Neural progenitor cell (in vitro differentiated cells): ENCODE results near the gene TSPAN1. TPM values are rescaled to one million over a fixed set of nuclear protein-coding genes. Genes with fewer than 3 reads are reported as not detected.

Experiments
- DNase-seq: peaks from one replicate; pipeline ENCODE4 v3.0.0-alpha.2; 2016; ENCODE audit warnings: low spot score
- H2AFZ ChIP-seq: fragments of 200-600 bp; sonication (generic); replicated peaks from 2 replicates; pipeline ENCODE4 v1.6.1; 2016; ENCODE audit warnings: antibody characterized with exemption
- H3F3A ChIP-seq: fragments of 200-600 bp; sonication (generic); 2 replicates; pipeline ENCODE4 v1.6.1; 2016; ENCODE audit warnings: antibody characterized with exemption, low read depth
- H3K27ac ChIP-seq: fragments of 200-600 bp; sonication (generic); 2 replicates; pipeline ENCODE4 v1.5.1; 2016; ENCODE audit warnings: mild to moderate bottlenecking
- H3K27me3 ChIP-seq: fragments of 200-600 bp; sonication (generic); 2 replicates; pipeline ENCODE4 v1.6.1; 2016; ENCODE audit warnings: mild to moderate bottlenecking, moderate library complexity
- H3K36me3 ChIP-seq: fragments of 200-600 bp; sonication (generic); 2 replicates; pipeline ENCODE4 v1.5.1; 2016
- H3K4me1 ChIP-seq: fragments of 200-600 bp; sonication (generic); 2 replicates; pipeline ENCODE4 v1.6.1; 2016; ENCODE audit warnings: mixed run types
- H3K4me2 ChIP-seq: fragments of 200-600 bp; sonication (generic); 2 replicates; pipeline ENCODE4 v1.6.1; 2016
- H3K4me3 ChIP-seq: fragments of 200-600 bp; sonication (generic); 2 replicates; pipeline ENCODE4 v1.5.1; 2016
- H3K79me2 ChIP-seq: fragments of 200-600 bp; sonication (generic); 2 replicates; pipeline ENCODE4 v1.6.1; 2016; ENCODE audit warnings: low read depth
- H3K9ac ChIP-seq: fragments of 200-600 bp; sonication (generic); 2 replicates; pipeline ENCODE4 v1.6.1; 2016
- H3K9me3 ChIP-seq: fragments of 200-600 bp; sonication (generic); 2 replicates; pipeline ENCODE4 v1.5.1; 2016; ENCODE audit warnings: low read depth
- H4K20me1 ChIP-seq: fragments of 200-600 bp; sonication (generic); 2 replicates; pipeline ENCODE4 v1.6.1; 2016; ENCODE audit warnings: low read depth
- H3K27ac Mint-ChIP-seq: 3 replicates; pipeline ENCODE4 v1.8.0; 2021; ENCODE audit warnings: mixed read lengths
- H3K27me3 Mint-ChIP-seq: 2 replicates; pipeline ENCODE4 v1.8.0; 2022; ENCODE audit warnings: low read depth, mild to moderate bottlenecking, inconsistent platforms, moderate library complexity, mixed read lengths; ENCODE audit not compliant: insufficient read depth
- H3K36me3 Mint-ChIP-seq: 3 replicates; pipeline ENCODE4 v1.8.0; 2021; ENCODE audit warnings: mixed read lengths
- H3K4me1 Mint-ChIP-seq: 3 replicates; pipeline ENCODE4 v1.8.0; 2021; ENCODE audit warnings: mixed read lengths
- H3K4me3 Mint-ChIP-seq: 3 replicates; pipeline ENCODE4 v1.8.0; 2021; ENCODE audit warnings: mild to moderate bottlenecking, moderate library complexity, mixed read lengths
- H3K9me3 Mint-ChIP-seq: 3 replicates; pipeline ENCODE4 v1.8.0; 2020; ENCODE audit warnings: mixed read lengths
- CTCF ChIP-seq: fragments of 200-600 bp; sonication (generic); IDR thresholded peaks from 2 replicates; pipeline ENCODE4 v1.5.1; 2017; ENCODE audit warnings: antibody characterized with exemption, mild to moderate bottlenecking
- EZH2 ChIP-seq: fragments of 200-600 bp; sonication (generic); IDR thresholded peaks from 2 replicates; pipeline ENCODE4 v1.6.1; 2017; ENCODE audit warnings: antibody characterized with exemption, mild to moderate bottlenecking, moderate library complexity
- EZH2phosphoT487 ChIP-seq: fragments of 200-600 bp; sonication (generic); IDR thresholded peaks from 2 replicates; pipeline ENCODE4 v1.6.1; 2017; ENCODE audit warnings: antibody characterized with exemption
- total RNA-seq: library from RNA; depleted of rRNA; stranded (reverse); fragments of >200 nt; gene quantifications from 2 replicates; pipeline ENCODE4 v1.2.3, GENCODE V29; 2015; ENCODE audit warnings: low replicate concordance

TSPAN1 gene
- total RNA-seq, 1 donor from 2014 or later, result not detected

GRCh38 chr1:46168477-46168876, 6.4 kb upstream of the TSPAN1 start:
- H3K4me1 ChIP-seq, result peaks cover 7% of the 10 kb centered on the region
- H2AFZ ChIP-seq, result no peak overlapping the region
- no peak for DNase-seq
- H3K36me3 Mint-ChIP-seq, result no peaks in the 10 kb centered on the region
- H3K79me2 ChIP-seq, result no peaks in the 10 kb centered on the region
- H3K27ac ChIP-seq, result no peak overlapping the region
- no peak overlapping the region for H3K9ac ChIP-seq
- H3K4me2 ChIP-seq, result no peak overlapping the region
- no peaks in the 10 kb centered on the region for H3F3A ChIP-seq
- H3K4me3 ChIP-seq, result no peak overlapping the region
- H3K9me3 ChIP-seq, result no peaks in the 10 kb centered on the region
- peaks cover 22% of the 10 kb centered on the region for H3K27me3 ChIP-seq
- H3K27ac Mint-ChIP-seq, result no peak overlapping the region
- H3K27me3 Mint-ChIP-seq, result peaks cover 13% of the 10 kb centered on the region
- TF ChIP-seq EZH2phosphoT487 (no peak), CTCF (no peak), EZH2 (no peak)
- H3K9me3 Mint-ChIP-seq, result no peaks in the 10 kb centered on the region
- no peaks in the 10 kb centered on the region for H4K20me1 ChIP-seq
- H3K36me3 ChIP-seq, result no peaks in the 10 kb centered on the region
- H3K4me3 Mint-ChIP-seq, result no peak overlapping the region
- peaks cover 5% of the 10 kb centered on the region for H3K4me1 Mint-ChIP-seq

- H3K36me3 ChIP-seq, result no peaks in the 10 kb centered on the region
- Mint-ChIP-seq H3K27me3 (peaks cover 11% of the 10 kb centered on the region), H3K27ac (no peak overlapping the region), H3K9me3 (no peaks in the 10 kb centered on the region), H3K4me1 (peaks cover 5% of the 10 kb centered on the region), H3K36me3 (no peaks in the 10 kb centered on the region), H3K4me3 (no peak overlapping the region)
- no peak overlapping the region for H3K9ac ChIP-seq
- peaks cover 22% of the 10 kb centered on the region for H3K27me3 ChIP-seq
- H2AFZ ChIP-seq, result no peak overlapping the region
- no peaks in the 10 kb centered on the region for H3F3A ChIP-seq
- no peak overlapping the region for H3K4me2 ChIP-seq
- H3K27ac ChIP-seq, result no peak overlapping the region
- H3K79me2 ChIP-seq, result no peaks in the 10 kb centered on the region
- no peak for DNase-seq
- H4K20me1 ChIP-seq, result no peaks in the 10 kb centered on the region
- H3K4me3 ChIP-seq, result no peak overlapping the region
- H3K9me3 ChIP-seq, result no peaks in the 10 kb centered on the region
- TF ChIP-seq EZH2phosphoT487 (no peak), EZH2 (no peak), CTCF (no peak)
- peaks cover 10% of the 10 kb centered on the region for H3K4me1 ChIP-seq
Observed at GRCh38 chr1:46169811-46170454, 5.0 kb upstream of the TSPAN1 start.

- no peaks in the 10 kb centered on the region for H3K36me3 ChIP-seq
Observed at GRCh38 chr1:46171351-46171750, 3.5 kb upstream of the TSPAN1 start.

More at GRCh38 chr1:46171351-46171750, 3.5 kb upstream of the TSPAN1 start:
- H4K20me1 ChIP-seq, result no peaks in the 10 kb centered on the region
- TF ChIP-seq EZH2phosphoT487 (no peak), CTCF (no peak), EZH2 (no peak)
- Mint-ChIP-seq H3K4me3 (no peak overlapping the region), H3K27me3 (peaks cover 11% of the 10 kb centered on the region), H3K36me3 (no peaks in the 10 kb centered on the region), H3K4me1 (peaks cover 5% of the 10 kb centered on the region), H3K9me3 (no peaks in the 10 kb centered on the region), H3K27ac (no peak overlapping the region)
- no peak overlapping the region for H3K4me2 ChIP-seq
- no peak overlapping the region for H3K27ac ChIP-seq
- H2AFZ ChIP-seq, result no peak overlapping the region
- H3K9me3 ChIP-seq, result no peaks in the 10 kb centered on the region
- no peak overlapping the region for H3K4me3 ChIP-seq
- H3F3A ChIP-seq, result no peaks in the 10 kb centered on the region
- no peaks in the 10 kb centered on the region for H3K79me2 ChIP-seq
- peaks cover 10% of the 10 kb centered on the region for H3K4me1 ChIP-seq
- peaks cover 17% of the 10 kb centered on the region for H3K27me3 ChIP-seq
- DNase-seq, result no peak
- no peak overlapping the region for H3K9ac ChIP-seq
